ENCODE measurements around the gene CPAMD8.

Gene CPAMD8

DNA sequence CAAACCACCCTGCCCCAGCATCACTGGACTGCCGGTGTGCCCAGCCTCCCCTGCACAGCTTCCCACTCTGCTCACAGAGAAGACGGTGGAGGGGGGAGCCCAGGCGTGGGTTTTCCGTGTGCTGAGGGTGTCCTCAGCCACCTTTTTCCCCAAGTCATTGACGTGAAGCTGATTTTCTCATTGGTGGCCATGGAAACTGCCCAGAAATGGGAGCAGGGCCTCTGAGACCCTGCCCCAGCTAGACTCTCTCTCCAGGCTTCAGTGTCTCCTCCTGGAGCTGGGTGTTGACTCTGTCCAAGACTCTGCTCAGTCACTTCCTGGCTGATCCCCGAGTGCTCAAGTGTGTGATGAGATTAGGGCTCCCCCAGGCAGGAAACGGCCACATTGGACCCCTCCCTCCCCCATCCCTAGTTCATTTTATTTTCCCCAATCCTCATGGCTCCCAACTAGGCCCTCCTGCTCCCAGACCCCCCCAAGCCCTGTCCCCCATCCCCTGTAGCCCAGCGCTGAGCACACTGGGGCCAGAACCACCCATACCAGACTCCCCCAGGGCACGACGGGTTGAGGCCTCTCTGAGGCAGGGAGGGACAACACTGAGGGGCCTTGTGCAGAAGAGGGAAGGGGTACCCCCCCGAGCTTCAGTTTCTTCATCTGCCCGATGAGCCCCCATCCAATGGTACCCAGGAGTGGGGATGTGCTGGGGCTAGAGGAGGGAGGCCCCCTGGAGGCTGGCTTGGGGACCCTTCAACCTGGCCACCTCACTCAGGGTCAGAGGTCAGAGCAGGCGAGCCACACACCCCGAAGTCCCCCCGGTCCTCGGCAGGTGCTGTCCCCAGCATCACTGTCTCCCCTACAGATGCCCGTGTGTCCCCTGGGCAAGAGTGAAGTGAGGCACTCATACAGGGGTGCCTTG, 139.0 kb downstream of the CPAMD8 start:
- in situ Hi-C loops (cut with HindIII; ENCODE audit: low sequenced_read_pairs): no loop called here
- no peak overlapping the region for H3K4me3 ChIP-seq (ENCODE audit: low read depth, low read length)
- TF ChIP-seq, protein P1, sequence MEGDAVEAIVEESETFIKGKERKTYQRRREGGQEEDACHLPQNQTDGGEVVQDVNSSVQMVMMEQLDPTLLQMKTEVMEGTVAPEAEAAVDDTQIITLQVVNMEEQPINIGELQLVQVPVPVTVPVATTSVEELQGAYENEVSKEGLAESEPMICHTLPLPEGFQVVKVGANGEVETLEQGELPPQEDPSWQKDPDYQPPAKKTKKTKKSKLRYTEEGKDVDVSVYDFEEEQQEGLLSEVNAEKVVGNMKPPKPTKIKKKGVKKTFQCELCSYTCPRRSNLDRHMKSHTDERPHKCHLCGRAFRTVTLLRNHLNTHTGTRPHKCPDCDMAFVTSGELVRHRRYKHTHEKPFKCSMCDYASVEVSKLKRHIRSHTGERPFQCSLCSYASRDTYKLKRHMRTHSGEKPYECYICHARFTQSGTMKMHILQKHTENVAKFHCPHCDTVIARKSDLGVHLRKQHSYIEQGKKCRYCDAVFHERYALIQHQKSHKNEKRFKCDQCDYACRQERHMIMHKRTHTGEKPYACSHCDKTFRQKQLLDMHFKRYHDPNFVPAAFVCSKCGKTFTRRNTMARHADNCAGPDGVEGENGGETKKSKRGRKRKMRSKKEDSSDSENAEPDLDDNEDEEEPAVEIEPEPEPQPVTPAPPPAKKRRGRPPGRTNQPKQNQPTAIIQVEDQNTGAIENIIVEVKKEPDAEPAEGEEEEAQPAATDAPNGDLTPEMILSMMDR (IDR thresholded peaks at IDR 0.05; ENCODE audit: low read depth, low read length): no peak
- no peak for DNase-seq (ENCODE audit: low read depth, low spot score)

DNA sequence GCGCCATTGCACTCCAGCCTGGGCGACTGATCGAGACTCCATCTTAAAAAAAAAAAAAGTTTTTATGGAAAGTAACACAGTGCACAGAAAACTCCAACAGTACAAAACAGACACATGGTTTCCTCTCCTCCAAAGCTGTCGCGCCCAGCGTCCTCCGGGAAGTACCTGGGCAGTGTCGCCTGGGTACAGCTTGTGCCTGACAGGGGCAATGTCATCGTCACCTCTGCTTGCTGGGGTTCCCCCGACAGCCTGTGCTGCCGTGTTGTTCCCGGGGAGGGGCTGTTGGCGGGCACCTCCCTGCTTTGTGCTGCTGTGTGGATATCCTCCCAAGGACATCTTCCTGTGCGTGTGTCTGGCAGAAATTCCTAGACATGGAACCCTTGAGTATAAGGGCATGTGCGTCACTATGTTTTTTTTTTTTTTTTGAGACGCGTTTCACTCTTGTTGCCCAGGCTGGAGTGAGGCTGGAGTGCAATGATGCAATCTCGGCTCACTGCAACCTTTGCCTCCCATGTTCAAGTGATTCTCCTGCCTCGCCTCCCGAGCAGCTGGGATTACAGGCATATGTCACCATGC, 140.2 kb downstream of the CPAMD8 start:
- DNase-seq (ENCODE audit: low read depth, low spot score): no peak
- TF ChIP-seq, protein P1 (IDR thresholded peaks at IDR 0.05; ENCODE audit: low read depth, low read length): no peak
- H3K4me3 ChIP-seq (ENCODE audit: low read depth, low read length): no peak overlapping the region

DNA sequence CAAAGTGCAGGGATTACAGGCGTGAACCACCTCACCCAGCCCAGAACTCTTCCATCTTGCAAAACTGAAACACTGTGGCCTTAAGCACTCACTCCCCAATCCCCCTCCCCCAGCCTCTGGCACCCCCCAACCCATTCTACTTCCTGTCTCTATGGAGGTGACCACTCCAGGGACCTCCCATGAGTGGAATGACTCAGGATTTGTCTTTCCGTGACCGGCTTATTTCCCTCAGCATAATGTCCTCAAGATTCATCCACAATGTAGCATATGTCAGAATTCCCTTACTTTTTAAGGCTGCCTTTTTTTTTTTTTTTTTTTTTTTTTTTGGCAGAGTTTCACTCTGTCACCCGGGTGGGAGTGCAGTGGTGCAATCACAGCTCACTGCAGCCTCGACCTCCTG, 141.4 kb downstream of the CPAMD8 start:
- no peak for DNase-seq (ENCODE audit: low read depth, low spot score)
- H3K4me3 ChIP-seq (ENCODE audit: low read depth, low read length): no peak overlapping the region
- in situ Hi-C loops (cut with HindIII; ENCODE audit: low sequenced_read_pairs): no loop called here
- TF ChIP-seq, protein P1 (IDR thresholded peaks at IDR 0.05; ENCODE audit: low read depth, low read length): no peak

More for the DNA sequence above, 140.2 kb downstream of the CPAMD8 start:
- in situ Hi-C loops (cut with HindIII; ENCODE audit: low sequenced_read_pairs): no loop called here

DNA sequence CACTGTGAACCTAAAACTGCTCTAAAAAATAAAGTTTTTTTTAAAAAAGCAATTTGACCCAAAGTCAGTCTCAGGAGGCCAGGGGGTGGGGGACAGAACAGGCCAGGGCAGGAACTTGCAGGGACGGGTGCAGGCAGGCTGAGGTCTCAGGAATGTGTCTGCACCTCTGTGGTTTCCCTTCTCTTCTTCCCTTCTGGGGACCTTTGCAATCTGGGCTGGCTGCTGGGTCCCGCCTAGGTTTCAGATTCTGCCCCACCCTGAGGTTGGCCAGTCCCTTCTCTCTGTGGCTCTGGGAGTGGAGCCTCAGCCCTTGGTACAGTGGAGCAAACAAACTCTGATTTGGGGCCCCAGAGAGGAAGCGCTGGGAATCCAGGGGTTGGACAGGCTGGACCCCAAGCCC, 143.1 kb downstream of the CPAMD8 start:
- TF ChIP-seq, protein P1 (IDR thresholded peaks at IDR 0.05; ENCODE audit: low read depth, low read length): no peak
- in situ Hi-C loops (cut with HindIII; ENCODE audit: low sequenced_read_pairs): no loop called here
- no peak overlapping the region for H3K4me3 ChIP-seq (ENCODE audit: low read depth, low read length)
- DNase-seq (ENCODE audit: low read depth, low spot score): no peak

DNA sequence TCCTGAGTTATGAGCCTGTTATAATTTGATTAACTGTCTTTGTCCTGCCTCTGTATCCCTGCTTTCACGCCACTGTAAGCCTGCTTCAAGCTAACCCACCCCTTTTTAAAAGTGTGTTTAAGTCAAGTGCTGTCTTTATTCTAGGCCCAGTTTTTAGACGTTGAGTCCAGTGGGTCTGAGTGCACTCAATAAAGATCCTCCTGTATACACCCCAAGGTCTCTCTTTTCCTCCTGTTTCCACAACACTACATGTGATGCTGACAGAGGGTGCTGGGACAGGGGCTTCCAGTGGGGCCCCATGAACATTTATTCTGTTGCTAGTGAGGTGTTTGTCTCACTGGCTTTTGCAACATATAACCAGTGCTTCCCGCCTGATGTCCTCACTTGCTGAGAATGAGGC, 144.5 kb downstream of the CPAMD8 start:
- TF ChIP-seq, protein P1 (IDR thresholded peaks at IDR 0.05; ENCODE audit: low read depth, low read length): no peak
- in situ Hi-C loops (cut with HindIII; ENCODE audit: low sequenced_read_pairs): no loop called here
- no peak for DNase-seq (ENCODE audit: low read depth, low spot score)
- no peak overlapping the region for H3K4me3 ChIP-seq (ENCODE audit: low read depth, low read length)

DNA sequence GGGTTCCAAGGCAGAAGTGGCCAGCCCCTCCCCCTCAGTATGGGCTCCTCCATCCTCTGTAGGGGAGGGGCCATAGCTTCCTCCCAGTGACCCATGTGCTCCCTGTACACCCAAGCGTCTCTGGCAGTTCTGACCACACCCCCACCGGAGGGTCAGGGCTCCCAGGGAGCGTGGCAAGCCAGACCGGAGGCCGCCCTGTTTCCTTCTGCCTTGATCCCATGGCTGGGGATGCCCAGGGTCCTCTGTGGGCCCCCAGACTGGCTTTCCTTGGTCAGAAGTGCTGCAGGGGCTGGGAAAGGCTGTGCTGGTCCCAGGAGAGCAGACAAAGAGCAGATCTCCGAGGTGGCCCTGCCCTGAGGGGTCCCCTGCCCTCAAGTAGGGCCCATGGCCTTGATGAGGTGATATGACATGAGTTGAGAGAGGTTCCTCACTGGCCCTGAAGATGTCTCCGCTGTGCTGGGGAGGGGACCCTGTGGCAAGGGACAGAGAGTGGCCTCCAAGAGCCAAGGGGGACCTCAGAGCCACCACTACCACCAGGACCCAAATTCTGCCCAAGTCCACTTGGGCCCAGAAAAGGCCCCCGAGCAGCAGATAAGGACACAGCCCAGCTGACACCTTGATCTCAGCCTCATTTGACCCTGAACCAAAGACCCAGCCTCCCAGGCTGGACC, 145.6 kb downstream of the CPAMD8 start:
- DNase-seq (ENCODE audit: low read depth, low spot score): no peak
- no peak overlapping the region for H3K4me3 ChIP-seq (ENCODE audit: low read depth, low read length)
- TF ChIP-seq, protein P1 (IDR thresholded peaks at IDR 0.05; ENCODE audit: low read depth, low read length): no peak
- in situ Hi-C loops (cut with HindIII; ENCODE audit: low sequenced_read_pairs): no loop called here

All from astrocyte of the spinal cord (primary cell).